ENCODE data around the gene CFAP100. TPM values are rescaled to one million over a fixed set of nuclear protein-coding genes. Genes with fewer than 3 reads are reported as not detected.

CFAP100 gene
- total RNA-seq, 1 experiment from 2014 or later = not detected

DNA sequence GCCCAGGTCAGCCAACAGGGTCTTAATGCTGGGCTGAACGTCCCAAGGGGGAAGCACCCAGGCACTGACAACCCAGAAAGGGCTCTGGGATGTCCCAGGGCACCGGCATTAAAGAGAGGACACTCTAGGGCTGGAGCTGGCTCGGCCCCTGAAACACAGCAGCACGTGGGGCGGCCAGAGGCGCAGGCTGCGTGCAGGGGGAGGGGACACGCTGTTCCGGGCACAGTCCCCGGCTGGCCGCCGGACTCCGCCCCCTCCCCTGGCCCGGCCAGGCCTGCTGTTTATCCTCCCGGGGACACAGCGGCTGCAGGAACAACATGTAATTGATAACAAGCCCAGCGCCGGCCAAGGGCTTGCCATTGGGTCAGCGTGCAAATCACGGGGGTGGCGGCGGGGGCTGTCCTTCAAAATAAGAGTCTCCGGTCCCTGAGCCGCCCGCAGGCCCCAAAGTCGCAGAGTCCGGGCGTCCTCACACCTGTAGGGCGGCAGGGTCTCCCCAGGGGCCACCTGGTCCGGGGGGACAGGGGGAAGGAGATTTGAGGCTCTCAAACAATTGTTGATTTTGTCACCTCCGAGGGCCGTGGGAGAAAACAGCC, 38.8 kb upstream of the CFAP100 start:
- BruUV-seq (replicated peaks) = no TSS peak
- DNase-seq = peak; percentile 93
- H3K9me3 Mint-ChIP-seq (ENCODE audit: low read depth, unreplicated experiment) = no peaks in the 10 kb centered on the region
- TF ChIP-seq, protein P1, sequence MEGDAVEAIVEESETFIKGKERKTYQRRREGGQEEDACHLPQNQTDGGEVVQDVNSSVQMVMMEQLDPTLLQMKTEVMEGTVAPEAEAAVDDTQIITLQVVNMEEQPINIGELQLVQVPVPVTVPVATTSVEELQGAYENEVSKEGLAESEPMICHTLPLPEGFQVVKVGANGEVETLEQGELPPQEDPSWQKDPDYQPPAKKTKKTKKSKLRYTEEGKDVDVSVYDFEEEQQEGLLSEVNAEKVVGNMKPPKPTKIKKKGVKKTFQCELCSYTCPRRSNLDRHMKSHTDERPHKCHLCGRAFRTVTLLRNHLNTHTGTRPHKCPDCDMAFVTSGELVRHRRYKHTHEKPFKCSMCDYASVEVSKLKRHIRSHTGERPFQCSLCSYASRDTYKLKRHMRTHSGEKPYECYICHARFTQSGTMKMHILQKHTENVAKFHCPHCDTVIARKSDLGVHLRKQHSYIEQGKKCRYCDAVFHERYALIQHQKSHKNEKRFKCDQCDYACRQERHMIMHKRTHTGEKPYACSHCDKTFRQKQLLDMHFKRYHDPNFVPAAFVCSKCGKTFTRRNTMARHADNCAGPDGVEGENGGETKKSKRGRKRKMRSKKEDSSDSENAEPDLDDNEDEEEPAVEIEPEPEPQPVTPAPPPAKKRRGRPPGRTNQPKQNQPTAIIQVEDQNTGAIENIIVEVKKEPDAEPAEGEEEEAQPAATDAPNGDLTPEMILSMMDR (IDR thresholded peaks at IDR 0.05; ENCODE audit: unreplicated experiment) = no peak
- peak overlapping the region; percentile 72 for H3K27ac Mint-ChIP-seq (ENCODE audit: unreplicated experiment)
- CTCF ChIA-PET = interaction anchor here (0.5 to 1.1 kb wide), 2 partner anchors 93 to 159 kb away, joined by 3 read pairs; no protein-coding TSS in a partner anchor
- H3K36me3 Mint-ChIP-seq (ENCODE audit: insufficient read depth, unreplicated experiment) = peaks cover 23% of the 10 kb centered on the region
- H3K4me1 Mint-ChIP-seq (ENCODE audit: low read depth, unreplicated experiment) = peaks cover 24% of the 10 kb centered on the region
- H3K27me3 Mint-ChIP-seq (ENCODE audit: unreplicated experiment) = peaks cover 34% of the 10 kb centered on the region
- H3K4me3 Mint-ChIP-seq (ENCODE audit: low read depth, unreplicated experiment) = peak overlapping the region; percentile 98
- intact Hi-C loops (cut with micrococcal nuclease; ENCODE audit: unreplicated experiment) = loop anchor here (5.0 kb wide), 2 partner anchors 69 to 144 kb away; no protein-coding TSS in a partner anchor

DNA sequence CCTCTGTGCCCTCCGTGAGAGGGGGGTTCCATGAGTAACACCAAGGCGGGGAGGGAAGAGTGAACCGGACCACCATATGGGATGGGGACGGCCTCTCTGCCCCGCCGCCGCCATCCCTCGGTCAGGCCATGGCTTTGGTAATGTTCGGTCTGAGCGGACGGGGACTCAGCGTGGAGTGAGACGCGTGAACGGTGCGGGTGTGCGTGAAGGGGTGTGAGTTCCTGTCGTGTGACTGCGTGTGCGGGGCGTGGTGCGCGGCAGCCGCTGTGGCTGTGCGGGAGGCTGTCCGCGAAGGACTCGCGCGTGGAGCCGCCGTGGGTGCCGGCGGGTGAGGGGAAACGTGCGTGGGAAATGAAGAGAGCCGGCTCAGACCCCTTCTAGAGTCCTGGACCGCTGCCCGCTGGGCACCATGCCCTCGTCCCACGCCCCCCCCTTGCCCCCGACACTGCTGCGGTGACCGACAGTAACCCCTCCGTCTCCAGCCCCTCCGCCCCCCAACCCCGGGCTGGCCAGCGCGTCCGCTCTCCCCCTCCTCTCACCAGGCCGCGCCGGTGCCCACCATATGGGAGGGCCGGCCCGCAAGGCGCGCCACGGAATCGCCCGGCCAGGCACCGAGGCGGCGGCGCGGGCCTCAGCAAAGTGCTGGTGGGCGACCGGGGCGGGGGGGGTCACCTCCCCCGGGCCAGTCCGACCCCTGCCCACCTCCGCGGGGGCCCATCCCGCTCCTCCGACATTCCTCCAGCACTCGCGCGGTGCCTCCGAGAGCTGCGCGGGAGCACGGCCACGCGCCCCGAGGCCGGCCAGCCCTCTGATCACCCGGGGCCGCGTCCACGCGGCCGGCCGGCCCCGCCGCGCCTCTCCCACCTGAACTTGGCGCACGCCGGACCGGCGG, 38.1 kb upstream of the CFAP100 start:
- intact Hi-C loops (cut with micrococcal nuclease; ENCODE audit: unreplicated experiment) = loop anchor here (1.0 to 5.0 kb wide), 3 partner anchors 33 to 144 kb away; no protein-coding TSS in a partner anchor
- TF ChIP-seq, protein P1 (IDR thresholded peaks at IDR 0.05; ENCODE audit: unreplicated experiment) = no peak
- BruUV-seq (replicated peaks) = no TSS peak
- Mint-ChIP-seq H3K36me3 (ENCODE audit: insufficient read depth, unreplicated experiment) (peaks cover 23% of the 10 kb centered on the region), H3K27ac (ENCODE audit: unreplicated experiment) (peak overlapping the region; percentile 72), H3K4me1 (ENCODE audit: low read depth, unreplicated experiment) (peaks cover 24% of the 10 kb centered on the region), H3K27me3 (ENCODE audit: unreplicated experiment) (peaks cover 42% of the 10 kb centered on the region), H3K9me3 (ENCODE audit: low read depth, unreplicated experiment) (no peaks in the 10 kb centered on the region), H3K4me3 (ENCODE audit: low read depth, unreplicated experiment) (peak overlapping the region; percentile 98)
- no peak for DNase-seq
- CTCF ChIA-PET = interaction anchor here (0.5 to 1.2 kb wide), 2 partner anchors 69 to 160 kb away, joined by 3 to 11 read pairs; no protein-coding TSS in a partner anchor

DNA sequence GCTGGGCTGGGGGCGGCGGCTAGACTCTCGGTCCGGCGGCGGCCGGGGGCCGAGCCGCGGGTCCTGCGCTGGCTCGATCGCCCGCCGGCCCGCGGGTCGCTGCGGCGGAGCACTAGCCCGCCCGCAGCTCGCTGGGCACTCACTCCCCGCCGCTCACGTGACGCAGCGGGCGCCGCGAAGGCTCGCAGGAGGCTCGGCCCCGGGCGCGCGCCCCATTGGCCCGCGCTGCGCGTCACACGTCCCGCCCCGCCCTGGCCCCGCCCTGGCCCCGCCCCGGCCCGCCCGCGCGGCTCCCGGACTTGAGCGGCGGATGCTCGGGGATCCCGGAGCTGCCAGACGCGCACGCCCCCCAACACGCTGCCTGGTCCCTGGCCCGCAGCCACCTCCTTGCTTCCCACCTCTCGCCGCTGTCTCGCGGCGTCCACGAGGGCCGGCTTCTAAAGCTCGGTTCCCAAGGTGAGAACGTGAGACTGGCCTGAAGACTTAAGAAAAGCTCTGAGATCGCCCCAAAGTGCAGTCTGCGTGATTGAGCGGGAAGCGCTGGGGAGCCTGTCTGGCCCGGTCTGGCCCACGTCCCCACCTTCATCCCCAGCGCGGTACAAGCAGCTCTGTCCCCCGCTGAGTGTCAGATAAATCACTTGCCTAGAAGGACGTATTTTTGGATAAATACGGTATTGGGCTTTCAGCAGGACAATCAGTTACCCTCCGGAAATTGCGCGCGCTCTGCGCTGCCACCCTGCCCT, 37.2 kb upstream of the CFAP100 start, which contains the start of gene KLF15:
TSS of gene KLF15 (minus strand) at position 114 of the 743 bp plus-strand sequence. CDS start 4,486 bp downstream, outside the sequence.
- Mint-ChIP-seq H3K9me3 (ENCODE audit: low read depth, unreplicated experiment) (no peaks in the 10 kb centered on the region), H3K27ac (ENCODE audit: unreplicated experiment) (peak within 1 kb of the TSS; percentile 72), H3K4me3 (ENCODE audit: low read depth, unreplicated experiment) (peak within 1 kb of the TSS; percentile 98), H3K27me3 (ENCODE audit: unreplicated experiment) (peaks cover 50% of the 10 kb centered on the region), H3K36me3 (ENCODE audit: insufficient read depth, unreplicated experiment) (peaks cover 23% of the 10 kb centered on the region), H3K4me1 (ENCODE audit: low read depth, unreplicated experiment) (peaks cover 24% of the 10 kb centered on the region)
- intact Hi-C loops (cut with micrococcal nuclease; ENCODE audit: unreplicated experiment) = loop anchor here (1.0 to 5.0 kb wide), 3 partner anchors 32 to 145 kb away; no protein-coding TSS in a partner anchor
- DNase-seq = peak; percentile 93
- BruUV-seq (replicated peaks) = no TSS peak
- CTCF ChIA-PET = interaction anchor here (0.5 to 1.2 kb wide), 5 partner anchors 14 to 834 kb away, joined by 3 to 15 read pairs (median 7); no protein-coding TSS in a partner anchor
- TF ChIP-seq, protein P1 (IDR thresholded peaks at IDR 0.05; ENCODE audit: unreplicated experiment) = no peak

All from Calu3 (cell line).